AG04449 (cell line): Measurements from ENCODE around the gene SUPT3H.

Source experiments
- CTCF ChIA-PET: fragments of 350-600 bp; formaldehyde crosslinking; extraction: SDS; loops from one replicate; lab custom pipeline; 2021; ENCODE audit warnings: antibody characterized with exemption; lab: Yijun Ruan, JAX
- POLR2A ChIA-PET: fragments of 400-600, 350-600 bp; formaldehyde crosslinking; extraction: SDS; loops from one replicate; lab custom pipeline; 2020; ENCODE audit warnings: antibody characterized with exemption, inconsistent platforms; lab: Yijun Ruan, JAX
- DNase-seq: peaks from one replicate; pipeline ENCODE4 v3.0.0-alpha.2; 2010; ENCODE audit warnings: low read depth, low spot score
- H3K4me3 ChIP-seq: 2 replicates; pipeline ENCODE4 v1.5.1; 2011; ENCODE audit warnings: low read depth, mild to moderate bottlenecking, control low read depth, low read length
- TF ChIP-seq, protein P1 (sequence below): IDR thresholded peaks from one replicate; pipeline ENCODE4 v1.5.1; 2011; ENCODE audit warnings: mild to moderate bottlenecking, moderate library complexity, low read length, control low read depth, inconsistent platforms; ENCODE audit not compliant: insufficient read depth; ENCODE audit errors: missing control alignments

SUPT3H gene

DNA sequence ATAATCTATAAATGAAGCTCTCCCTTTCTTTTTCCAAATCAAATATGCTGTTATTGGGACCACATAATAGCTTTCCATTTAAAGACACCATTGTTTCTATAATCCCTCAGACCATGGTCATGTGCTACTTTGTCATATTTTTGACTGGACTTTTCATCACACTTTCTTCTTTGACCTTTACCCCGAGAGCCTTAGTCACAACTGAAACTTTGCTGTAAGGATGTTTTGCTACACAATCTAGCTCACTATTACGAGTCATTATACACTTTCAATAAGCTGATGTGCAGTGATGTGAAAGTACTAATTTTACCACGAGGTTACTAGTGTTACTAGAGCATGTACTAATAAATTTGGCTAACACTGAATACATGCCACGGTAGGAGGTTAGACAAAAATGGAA is 416.8 kb downstream of the SUPT3H start:
- CTCF ChIA-PET = no interaction called here
- no peak overlapping the region for H3K4me3 ChIP-seq
- POLR2A ChIA-PET = no interaction called here
- no peak for DNase-seq
- TF ChIP-seq, protein P1, sequence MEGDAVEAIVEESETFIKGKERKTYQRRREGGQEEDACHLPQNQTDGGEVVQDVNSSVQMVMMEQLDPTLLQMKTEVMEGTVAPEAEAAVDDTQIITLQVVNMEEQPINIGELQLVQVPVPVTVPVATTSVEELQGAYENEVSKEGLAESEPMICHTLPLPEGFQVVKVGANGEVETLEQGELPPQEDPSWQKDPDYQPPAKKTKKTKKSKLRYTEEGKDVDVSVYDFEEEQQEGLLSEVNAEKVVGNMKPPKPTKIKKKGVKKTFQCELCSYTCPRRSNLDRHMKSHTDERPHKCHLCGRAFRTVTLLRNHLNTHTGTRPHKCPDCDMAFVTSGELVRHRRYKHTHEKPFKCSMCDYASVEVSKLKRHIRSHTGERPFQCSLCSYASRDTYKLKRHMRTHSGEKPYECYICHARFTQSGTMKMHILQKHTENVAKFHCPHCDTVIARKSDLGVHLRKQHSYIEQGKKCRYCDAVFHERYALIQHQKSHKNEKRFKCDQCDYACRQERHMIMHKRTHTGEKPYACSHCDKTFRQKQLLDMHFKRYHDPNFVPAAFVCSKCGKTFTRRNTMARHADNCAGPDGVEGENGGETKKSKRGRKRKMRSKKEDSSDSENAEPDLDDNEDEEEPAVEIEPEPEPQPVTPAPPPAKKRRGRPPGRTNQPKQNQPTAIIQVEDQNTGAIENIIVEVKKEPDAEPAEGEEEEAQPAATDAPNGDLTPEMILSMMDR = no peak

GRCh38 chr6:44959651-44960050 is 418.1 kb downstream of the SUPT3H start:
- POLR2A ChIA-PET = no interaction called here
- DNase-seq = no peak
- CTCF ChIA-PET = interaction anchor here (1.0 to 1.7 kb wide), 2 partner anchors 304 to 484 kb away, joined by 3 to 5 read pairs; no protein-coding TSS in a partner anchor
- H3K4me3 ChIP-seq = no peak overlapping the region
- TF ChIP-seq, protein P1 = no peak

GRCh38 chr6:44957156-44957555 is 420.6 kb downstream of the SUPT3H start:
- no peak for DNase-seq
- ChIA-PET POLR2A (no interaction called here), CTCF (no interaction called here)
- TF ChIP-seq, protein P1 = no peak
- H3K4me3 ChIP-seq = no peak overlapping the region

DNA sequence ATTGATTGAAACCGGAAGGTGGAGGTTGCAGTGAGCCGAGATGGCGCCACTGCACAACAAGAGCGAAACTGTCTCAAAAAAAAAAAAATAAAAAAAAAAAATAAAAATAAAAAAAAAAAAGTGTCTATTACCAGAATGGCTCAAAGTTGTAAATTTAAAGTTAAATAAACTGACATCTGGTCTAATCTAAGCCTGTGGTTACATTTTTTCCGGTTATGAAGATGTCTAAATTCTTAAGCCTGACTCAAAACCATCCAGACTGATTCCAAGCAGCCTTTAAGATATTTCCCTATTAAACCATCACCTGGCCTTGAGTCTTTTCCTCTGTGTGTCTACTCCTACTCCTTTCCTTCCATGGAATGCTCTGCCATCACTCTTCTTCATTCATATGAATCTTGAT is 421.3 kb downstream of the SUPT3H start:
- POLR2A ChIA-PET = no interaction called here
- H3K4me3 ChIP-seq = no peak overlapping the region
- peak; percentile 21 for DNase-seq
- TF ChIP-seq, protein P1 = no peak
- CTCF ChIA-PET = interaction anchor here (0.6 to 1.0 kb wide), 2 partner anchors 204 to 480 kb away, joined by 3 read pairs; no protein-coding TSS in a partner anchor

DNA sequence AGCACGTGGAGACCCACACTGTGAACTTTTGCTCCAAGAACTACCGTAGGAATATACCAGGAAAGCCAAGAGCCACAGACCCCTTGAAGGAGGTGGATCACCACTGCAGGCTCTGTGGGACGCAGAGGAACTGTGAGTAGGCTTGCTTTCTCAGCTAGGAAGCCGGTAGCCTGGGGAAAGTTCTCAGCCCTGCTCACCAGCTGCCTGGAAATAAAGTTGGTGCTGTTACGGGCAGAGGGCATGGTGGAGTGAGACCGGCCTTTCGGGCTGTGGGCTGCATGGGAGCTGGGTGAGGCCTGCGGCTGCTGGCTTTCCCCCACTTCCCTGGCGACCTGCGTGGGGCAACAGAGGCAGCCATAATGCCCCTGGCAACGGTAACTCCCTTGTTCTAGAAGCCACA is 422.6 kb downstream of the SUPT3H start:
- DNase-seq = no peak
- TF ChIP-seq, protein P1 = no peak
- POLR2A ChIA-PET = no interaction called here
- H3K4me3 ChIP-seq = no peak overlapping the region
- CTCF ChIA-PET = no interaction called here

DNA sequence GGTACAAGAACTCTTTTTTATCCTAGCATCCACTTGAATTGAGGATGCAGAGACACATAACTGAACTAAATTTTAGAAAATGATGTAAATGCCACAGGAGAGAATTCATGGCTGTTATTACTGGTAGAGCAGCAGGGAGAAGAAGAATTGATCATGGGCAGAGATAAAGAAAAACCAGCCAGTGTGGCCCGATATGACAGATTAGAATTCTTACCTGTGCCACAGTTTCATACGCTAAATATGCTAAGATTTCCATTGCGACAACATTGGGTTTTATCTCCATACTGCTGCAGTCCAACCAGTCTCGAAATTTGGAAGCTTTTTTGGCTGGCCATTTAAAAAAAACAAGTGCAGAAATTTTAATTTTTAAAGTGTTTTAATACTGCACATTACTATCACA is 423.5 kb downstream of the SUPT3H start:
- CTCF ChIA-PET = no interaction called here
- no peak overlapping the region for H3K4me3 ChIP-seq
- no peak for DNase-seq
- POLR2A ChIA-PET = no interaction called here
- TF ChIP-seq, protein P1 = no peak
